Measurements from ENCODE around the gene SEPTIN6.
"Not testable (repeated sequence)": the region's sequence is repeated elsewhere in the genome, so short reads cannot be mapped to it uniquely, and the experiment has no call there.

Gene SEPTIN6

DNA sequence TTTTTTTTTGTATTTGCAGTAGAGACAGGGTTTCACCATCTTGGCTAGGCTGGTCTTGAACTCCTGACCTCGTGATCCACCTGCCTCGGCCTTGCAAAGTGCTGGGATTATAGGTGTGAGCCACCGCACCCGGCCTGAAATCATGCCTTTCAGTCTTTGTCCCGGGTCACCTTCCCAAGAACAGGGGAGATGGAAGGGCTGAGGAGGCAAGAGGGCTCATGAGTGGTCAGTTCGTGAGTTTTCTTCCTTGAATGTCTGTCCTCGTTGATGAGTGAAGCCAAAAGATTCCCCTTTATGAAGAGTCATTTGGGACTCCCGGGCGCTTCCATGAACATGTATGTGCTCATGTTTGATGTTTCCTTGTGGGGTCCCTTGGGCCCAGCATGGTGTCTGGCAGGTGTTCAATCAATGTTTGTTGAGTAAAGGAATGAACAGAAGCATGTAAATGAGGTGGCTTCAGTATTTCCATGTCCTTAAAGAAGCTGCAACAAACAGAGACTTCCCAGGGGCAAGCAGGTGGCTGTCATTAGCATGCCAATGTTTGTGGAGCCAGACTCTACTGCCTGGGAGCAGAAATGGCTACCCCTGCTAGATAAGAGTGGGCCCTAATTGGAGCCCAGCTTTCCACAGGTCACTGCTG is 3.4 kb upstream of the SEPTIN6 start:
- no peak overlapping the region for H3K27ac Mint-ChIP-seq
- H3K4me3 Mint-ChIP-seq: no peak overlapping the region
- DNase-seq (ENCODE audit: low spot score in 2 of 2) (no peak), ATAC-seq (no peak)
- H3K9me3 Mint-ChIP-seq: no peaks in the 10 kb centered on the region
- peaks cover 18% of the 10 kb centered on the region for H3K4me1 Mint-ChIP-seq
- H3K36me3 Mint-ChIP-seq: peaks cover 7% of the 10 kb centered on the region

DNA sequence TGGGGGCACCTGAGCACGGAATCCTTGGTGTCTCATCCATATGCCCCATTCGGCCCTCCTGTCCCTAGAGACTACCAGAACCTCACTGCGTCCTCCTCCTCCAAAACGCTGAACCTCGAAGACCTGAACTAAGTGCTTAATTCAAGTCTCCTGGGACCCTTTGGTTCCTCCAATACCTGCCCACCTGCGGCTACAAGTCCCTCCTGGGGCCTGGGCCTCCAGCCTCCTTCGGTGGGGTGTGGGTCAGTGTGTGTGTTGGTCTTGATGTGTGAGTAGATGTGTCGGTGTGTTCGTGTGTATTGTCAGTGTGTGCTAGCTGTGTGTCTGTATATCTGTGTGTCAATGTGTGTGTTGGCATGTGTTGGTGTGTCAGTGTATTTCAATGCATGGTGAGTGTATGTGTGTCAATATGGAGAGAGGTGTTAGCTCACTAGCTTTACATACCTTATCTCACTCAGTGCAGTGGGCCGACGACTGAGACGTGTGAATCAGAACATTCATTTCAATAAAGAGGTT is 2.6 kb upstream of the SEPTIN6 start:
- no peak overlapping the region for H3K27ac Mint-ChIP-seq
- peaks cover 18% of the 10 kb centered on the region for H3K4me1 Mint-ChIP-seq
- no peaks in the 10 kb centered on the region for H3K9me3 Mint-ChIP-seq
- ATAC-seq (no peak), DNase-seq (ENCODE audit: low spot score in 2 of 2) (no peak)
- no peak overlapping the region for H3K4me3 Mint-ChIP-seq
- H3K36me3 Mint-ChIP-seq: peaks cover 13% of the 10 kb centered on the region

DNA sequence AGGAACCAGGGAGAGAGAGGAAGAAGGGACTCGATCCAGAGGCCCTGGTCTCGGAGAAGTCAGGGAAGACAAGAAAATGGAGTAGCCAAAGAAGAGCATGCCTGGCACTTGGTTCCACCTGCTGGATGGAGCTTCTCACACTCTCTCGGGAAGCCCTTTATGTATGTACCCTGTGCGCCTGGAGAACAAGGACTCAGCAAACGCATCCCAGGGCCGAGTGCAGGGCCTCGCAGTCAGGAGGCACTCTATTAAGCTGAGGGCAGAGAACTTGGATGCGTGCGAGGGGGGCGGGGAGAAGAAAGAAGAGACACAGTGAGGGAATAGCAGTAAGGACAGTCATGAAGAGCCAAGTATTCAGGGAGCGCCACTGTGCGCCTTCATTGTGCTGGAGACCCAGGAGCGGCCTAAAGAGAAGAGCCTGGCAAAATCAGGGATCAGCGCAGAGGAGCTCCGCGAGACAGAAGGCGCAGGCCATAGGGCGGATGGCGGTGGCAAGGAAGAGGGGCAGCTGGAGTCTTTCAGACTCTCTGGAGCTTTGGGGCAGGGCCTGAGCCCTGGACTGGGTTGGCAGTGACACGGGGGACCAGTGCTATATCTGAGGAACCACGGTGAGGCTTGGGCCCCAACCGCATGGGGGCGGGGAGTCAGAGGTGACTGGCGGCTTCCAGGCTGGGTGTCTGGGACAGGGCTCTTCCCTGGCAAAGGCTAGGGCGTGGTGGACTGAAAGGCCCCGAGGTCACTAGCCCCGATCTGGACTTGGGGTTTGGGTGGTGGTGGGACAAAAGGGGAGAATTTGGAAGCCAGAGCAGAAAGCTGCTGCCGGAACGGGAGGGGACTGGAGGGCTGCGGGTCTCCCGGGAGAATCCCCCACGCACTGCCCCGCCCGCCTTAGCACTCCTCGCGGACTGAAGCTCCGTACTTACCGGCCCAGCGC is 1.9 kb upstream of the SEPTIN6 start:
- H3K4me1 Mint-ChIP-seq: peaks cover 18% of the 10 kb centered on the region
- no peaks in the 10 kb centered on the region for H3K9me3 Mint-ChIP-seq
- no peak overlapping the region for H3K27ac Mint-ChIP-seq
- ATAC-seq (no peak), DNase-seq (ENCODE audit: low spot score in 2 of 2) (no peak)
- peak overlapping the region; percentile 84 for H3K4me3 Mint-ChIP-seq
- H3K36me3 Mint-ChIP-seq: peaks cover 20% of the 10 kb centered on the region

DNA sequence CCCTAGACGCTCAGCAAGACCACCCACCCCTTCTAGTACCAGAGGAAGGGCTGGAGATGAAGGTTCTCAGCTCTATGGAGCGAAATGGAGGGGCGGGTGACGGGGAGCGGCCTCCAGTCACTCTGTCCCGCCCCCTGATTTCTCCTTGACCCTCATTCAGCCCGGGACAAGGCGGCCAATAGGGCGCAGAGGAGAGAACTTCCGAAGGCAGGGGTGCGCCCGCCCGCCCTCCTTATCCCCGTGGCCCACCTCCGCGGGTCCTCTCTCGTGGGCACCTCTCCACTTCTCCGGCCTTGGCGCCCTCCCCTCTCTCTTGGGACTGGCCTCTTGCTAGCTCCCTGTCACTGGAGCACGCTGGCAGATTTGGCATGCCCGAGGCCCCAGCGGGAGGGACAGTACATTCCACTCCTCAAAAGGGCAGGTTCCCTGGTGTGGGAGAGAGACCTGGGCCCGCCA is 1.1 kb upstream of the SEPTIN6 start:
- DNase-seq (ENCODE audit: low spot score in 2 of 2) (no peak), ATAC-seq (no peak)
- Mint-ChIP-seq H3K9me3 (no peaks in the 10 kb centered on the region), H3K27ac (no peak overlapping the region), H3K36me3 (peaks cover 28% of the 10 kb centered on the region), H3K4me1 (peaks cover 18% of the 10 kb centered on the region), H3K4me3 (peak overlapping the region; percentile 84)

DNA sequence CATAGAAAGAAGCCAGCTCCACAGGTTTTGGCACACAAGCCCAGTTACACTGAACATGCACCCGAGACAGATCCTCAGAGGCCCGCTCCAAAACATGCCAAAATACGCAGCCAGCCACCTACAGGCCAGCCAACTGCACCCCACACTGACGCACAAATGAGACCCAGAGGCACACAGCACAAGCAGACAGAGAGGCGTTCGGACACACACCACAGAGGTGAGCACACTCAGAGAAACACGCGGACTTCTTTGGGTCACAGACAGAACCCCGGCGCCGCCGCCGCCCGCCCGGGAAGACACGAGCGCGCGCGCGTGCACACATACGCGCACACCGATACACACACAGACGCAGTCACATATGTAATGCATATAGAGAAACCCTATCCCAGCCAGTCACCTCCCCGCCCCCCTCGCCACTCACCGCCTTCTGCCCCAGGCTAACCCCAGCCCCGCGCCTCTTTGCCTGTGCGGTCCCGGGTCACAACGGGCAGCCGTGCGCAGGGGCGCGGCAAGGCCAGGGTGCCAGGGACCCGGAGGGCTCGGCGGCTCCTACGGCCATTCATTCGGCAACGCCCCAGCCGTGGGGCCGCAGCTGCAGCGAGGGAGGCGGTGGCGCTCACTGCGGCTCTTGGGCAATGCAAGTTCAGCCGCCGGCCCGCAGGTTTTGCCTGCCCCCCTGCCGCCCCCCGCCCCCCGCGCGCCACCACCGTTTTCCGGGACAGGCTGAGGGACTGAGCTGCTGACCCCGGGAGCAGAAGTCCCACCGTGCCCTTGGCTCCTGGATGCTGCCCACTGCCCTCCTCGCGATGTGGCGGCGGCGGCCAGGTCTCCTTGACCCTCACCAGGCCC is 553 bp downstream of the SEPTIN6 start:
- Mint-ChIP-seq H3K4me1 (peaks cover 13% of the 10 kb centered on the region), H3K27ac (peak overlapping the region; percentile 97), H3K36me3 (peaks cover 34% of the 10 kb centered on the region), H3K4me3 (peak overlapping the region; percentile 84), H3K9me3 (no peaks in the 10 kb centered on the region)
- ATAC-seq: peak; percentile 65
- DNase-seq (ENCODE audit: low spot score in 2 of 2): peak in 1 of 2 donors; percentile 76

DNA sequence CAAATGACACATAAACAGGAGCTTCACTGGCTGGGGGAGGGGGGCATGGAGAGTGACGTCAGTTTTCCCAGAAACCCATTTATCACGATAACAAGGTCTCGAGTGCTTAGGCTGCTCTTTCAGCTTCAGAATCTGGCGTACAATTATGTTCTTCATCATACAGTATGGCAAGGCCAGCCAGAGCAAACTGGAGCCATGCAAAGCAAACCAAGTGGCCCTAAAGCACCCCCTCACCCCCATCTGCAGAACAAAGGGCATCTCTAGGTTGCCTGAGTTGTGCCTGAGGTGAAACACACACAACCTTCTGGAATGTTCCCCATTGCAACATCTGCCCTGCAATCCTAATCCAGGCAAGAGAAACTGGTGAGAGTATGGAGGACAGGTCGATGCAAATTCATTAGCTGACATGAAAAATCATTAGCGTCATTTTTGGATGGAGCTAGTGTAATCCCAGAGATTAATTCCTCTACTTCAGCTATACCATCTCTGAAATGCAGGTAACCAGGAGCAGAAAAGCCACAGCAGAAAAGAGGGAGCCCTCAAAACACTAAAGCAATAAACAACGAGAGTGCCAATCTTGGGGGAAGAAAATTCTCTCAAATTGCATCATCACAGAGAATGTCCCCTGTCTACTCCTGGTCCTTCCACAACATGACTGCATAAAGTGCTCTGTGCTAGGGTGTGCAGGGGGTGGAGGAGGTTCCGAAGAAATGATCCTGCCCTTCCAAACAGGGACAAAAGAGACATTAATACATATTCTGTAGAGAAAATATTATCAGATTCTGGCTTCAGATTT is 1.8 kb downstream of the SEPTIN6 start:
- H3K27ac Mint-ChIP-seq: peak overlapping the region; percentile 97
- peaks cover 46% of the 10 kb centered on the region for H3K36me3 Mint-ChIP-seq
- no peaks in the 10 kb centered on the region for H3K9me3 Mint-ChIP-seq
- DNase-seq (ENCODE audit: low spot score in 2 of 2): peak in 1 of 2 donors; percentile 69
- peak overlapping the region; percentile 84 for H3K4me3 Mint-ChIP-seq
- ATAC-seq: peak; percentile 22
- peaks cover 17% of the 10 kb centered on the region for H3K4me1 Mint-ChIP-seq

DNA sequence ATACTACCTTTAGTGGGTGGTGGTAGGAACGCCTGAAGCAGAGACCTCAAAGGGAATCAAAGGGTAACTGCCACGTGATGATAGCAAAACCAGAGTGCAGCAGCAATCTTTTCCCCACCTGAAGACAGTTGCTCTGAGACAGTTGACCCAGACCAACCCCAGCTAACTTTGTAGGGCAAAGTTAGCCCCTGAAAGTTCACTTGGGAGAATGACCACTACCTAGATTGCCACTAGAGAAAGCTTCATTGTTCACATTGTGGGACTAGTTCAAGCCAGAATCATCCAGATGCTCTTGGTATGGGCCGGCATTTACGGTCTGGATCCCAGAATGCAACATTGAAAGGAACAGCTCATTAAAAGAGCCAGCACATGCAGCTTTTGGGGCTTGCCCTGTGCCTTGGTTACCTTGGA is 4.1 kb downstream of the SEPTIN6 start:
- Mint-ChIP-seq H3K4me3 (peak overlapping the region; percentile 84), H3K36me3 (peaks cover 66% of the 10 kb centered on the region), H3K4me1 (peaks cover 20% of the 10 kb centered on the region), H3K27ac (peak overlapping the region; percentile 97), H3K9me3 (no peaks in the 10 kb centered on the region)
- DNase-seq (ENCODE audit: low spot score in 2 of 2) (peak in 1 of 2 donors; percentile 53), ATAC-seq (no peak)

DNA sequence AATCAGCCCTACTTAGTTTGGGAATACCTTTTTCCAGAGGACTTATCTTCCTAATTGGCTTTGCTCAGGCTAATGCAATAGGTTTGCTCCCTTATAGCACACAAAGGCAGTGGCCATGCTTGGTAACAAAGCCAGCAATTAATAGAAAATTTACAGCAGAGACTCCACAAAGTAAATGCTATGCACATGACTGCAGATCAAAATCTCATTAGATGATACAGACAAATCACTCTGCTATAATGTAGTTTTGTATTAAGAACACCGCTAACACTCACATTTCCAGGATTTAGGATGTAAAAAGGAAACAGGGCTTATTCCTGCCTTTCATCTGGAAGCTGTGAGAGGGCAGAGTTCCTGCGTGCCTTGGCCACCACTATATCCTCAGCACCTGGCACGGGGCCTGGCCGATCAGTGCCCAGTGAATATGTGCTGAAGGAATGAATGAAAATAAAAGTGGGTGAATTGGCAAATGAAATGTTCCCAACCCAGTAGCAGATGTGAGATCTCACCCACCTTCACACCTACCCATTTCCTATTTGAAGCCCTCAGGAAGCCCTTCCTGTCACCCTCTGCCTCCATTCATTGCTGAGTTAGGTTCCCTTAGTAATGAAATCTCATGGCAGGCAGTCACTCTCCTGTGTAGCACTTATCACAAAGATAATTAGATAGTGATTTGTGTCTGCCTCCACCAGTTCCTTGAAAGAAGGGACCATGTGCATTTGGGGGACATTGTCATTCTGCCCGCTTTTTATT is 5.1 kb downstream of the SEPTIN6 start:
- H3K36me3 Mint-ChIP-seq: peaks cover 73% of the 10 kb centered on the region
- ATAC-seq: no peak

DNA sequence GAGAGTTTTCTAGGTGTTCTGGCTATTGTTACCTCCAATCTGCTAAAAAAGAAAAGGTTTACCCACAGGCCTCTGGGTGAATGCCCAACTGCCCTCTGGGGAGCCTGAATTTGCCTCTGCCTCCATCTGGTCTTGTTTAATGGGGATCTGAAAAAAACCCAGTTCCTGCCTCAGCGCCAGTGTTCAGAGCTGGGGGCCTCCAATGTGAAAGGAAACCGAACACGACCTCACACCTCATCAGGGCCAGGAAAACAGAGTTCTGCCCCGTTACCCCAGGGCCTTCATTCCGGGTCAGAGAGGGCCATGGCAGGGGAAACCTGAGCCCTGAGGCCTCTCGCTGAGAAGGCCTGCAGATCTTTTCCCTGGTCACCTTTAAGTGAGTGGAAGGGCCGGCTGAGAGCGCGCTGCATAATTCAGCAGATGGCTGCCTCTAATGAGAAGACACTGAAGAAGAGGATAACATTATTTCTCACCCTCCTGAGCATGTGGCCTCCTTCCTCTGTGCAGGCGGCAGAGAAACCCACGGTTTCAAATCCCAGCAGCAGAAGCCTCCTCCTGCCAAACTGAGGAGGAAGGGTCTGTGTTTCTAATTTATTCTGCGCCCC is 6.8 kb downstream of the SEPTIN6 start:
- H3K9me3 Mint-ChIP-seq: no peaks in the 10 kb centered on the region
- H3K4me1 Mint-ChIP-seq: peaks cover 41% of the 10 kb centered on the region
- ATAC-seq: no peak
- H3K36me3 Mint-ChIP-seq: peaks cover 83% of the 10 kb centered on the region
- peak in 1 of 2 donors; percentile 51 for DNase-seq (ENCODE audit: low spot score in 2 of 2)
- H3K27ac Mint-ChIP-seq: peak overlapping the region; percentile 97
- peak overlapping the region; percentile 84 for H3K4me3 Mint-ChIP-seq

More for the DNA sequence above, 5.1 kb downstream of the SEPTIN6 start:
- H3K4me3 Mint-ChIP-seq: peak overlapping the region; percentile 84
- H3K27ac Mint-ChIP-seq: peak overlapping the region; percentile 97
- H3K4me1 Mint-ChIP-seq: peaks cover 25% of the 10 kb centered on the region
- peak in 1 of 2 donors; percentile 51 for DNase-seq (ENCODE audit: low spot score in 2 of 2)
- no peaks in the 10 kb centered on the region for H3K9me3 Mint-ChIP-seq

DNA sequence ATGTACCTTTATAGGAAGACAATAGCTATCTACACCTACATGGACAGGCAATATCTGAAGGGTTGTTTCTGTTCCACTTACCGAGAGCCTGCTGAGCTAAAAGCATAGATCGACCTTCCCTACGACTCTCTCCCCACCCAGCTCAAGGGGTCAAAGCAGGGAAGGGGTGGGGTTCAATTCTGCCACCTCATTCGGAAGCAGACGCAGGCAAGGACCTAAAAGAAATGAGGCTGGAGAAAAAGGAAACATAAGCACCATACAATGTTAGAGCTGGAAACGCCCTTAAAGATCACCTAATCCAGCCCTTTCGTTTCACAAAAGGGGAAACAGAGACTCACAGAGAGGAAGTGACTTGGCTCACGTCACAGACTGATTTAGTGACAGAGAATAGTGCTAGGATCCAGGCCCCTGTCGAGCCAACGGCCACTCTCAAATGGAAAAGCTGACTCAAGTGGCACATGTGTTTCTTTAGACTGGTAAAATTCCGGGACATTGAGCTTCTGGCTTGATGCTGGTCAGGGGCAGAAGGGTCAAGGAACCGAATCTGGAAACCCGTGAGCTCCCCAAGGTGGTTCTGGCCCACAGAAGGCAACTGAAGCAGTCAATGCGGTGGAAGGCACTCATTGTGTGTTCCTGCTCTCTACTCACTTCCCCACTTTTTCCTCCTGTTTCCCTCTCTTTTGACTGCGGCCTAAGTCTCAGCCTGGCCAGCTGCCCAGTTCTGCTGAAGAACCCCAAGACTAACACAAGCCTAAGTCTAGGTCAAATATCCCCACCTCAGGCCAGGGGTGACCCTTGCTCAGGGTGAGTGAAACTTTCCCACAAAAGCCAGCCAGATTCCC is 7.5 kb downstream of the SEPTIN6 start:
- ATAC-seq (peak; percentile 65), DNase-seq (ENCODE audit: low spot score in 2 of 2) (peak in 1 of 2 donors; percentile 60)
- Mint-ChIP-seq H3K4me1 (peaks cover 44% of the 10 kb centered on the region), H3K9me3 (no peaks in the 10 kb centered on the region), H3K4me3 (peak overlapping the region; percentile 84), H3K27ac (peak overlapping the region; percentile 97), H3K36me3 (peaks cover 75% of the 10 kb centered on the region)

DNA sequence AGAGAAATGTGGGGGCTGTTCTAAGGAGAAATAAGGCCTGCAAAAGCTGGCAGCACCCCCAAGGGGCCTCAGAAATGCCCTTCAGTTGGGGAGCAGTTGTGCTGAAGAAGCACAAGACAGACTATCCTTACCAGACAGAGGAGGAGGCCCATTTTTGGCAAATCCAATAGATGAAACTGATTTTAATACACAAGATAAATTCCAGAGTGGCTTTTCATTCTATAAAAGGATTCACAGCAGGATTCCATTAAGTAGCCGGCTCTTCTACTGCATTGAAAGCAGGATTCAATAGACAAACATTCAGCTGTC is 8.1 kb downstream of the SEPTIN6 start:
- no peaks in the 10 kb centered on the region for H3K9me3 Mint-ChIP-seq
- H3K36me3 Mint-ChIP-seq: peaks cover 70% of the 10 kb centered on the region
- DNase-seq (ENCODE audit: low spot score in 2 of 2) (no peak), ATAC-seq (no peak)
- peak overlapping the region; percentile 97 for H3K27ac Mint-ChIP-seq
- peaks cover 44% of the 10 kb centered on the region for H3K4me1 Mint-ChIP-seq
- peak overlapping the region; percentile 84 for H3K4me3 Mint-ChIP-seq

DNA sequence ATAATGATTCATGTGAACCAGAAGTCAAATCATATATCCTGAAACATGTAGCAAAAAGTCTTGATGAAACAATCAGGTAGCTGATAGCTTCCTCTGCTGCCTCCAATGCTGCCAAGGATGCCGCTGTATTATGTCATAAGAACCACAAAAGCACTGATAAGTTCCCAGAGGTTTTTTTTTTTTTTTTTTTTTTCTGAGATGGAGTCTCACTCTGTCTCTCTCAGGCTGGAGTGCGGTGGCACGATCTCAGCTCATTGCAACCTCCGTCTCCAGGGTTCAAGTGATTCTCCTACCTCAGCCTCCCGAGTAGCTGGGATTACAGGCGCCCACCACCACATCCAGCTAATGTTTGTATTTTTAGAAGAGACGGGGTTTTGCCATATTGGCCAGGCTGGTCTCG is 8.7 kb downstream of the SEPTIN6 start:
- not testable (repeated sequence) for H3K9me3 Mint-ChIP-seq; DNase-seq (ENCODE audit: low spot score in 2 of 2); ATAC-seq
- Mint-ChIP-seq H3K27ac (peak overlapping the region; percentile 97), H3K4me1 (peaks cover 47% of the 10 kb centered on the region), H3K36me3 (peaks cover 64% of the 10 kb centered on the region), H3K4me3 (peak overlapping the region; percentile 84)
